Mesothelial cell of epicardium (in vitro differentiated cells): ENCODE measurements around the gene SMTN. TPM values are rescaled to one million over a fixed set of nuclear protein-coding genes. Genes with fewer than 3 reads are reported as not detected.

Experiments
- DNase-seq, 2 experiments: peaks; one replicate each; pipeline ENCODE4 v3.0.0; 2021; ENCODE audit warnings: low spot score in 2 of 2; ENCODE audit not compliant: unreplicated experiment in 2 of 2
- H3K27ac Mint-ChIP-seq: 2 replicates; pipeline ENCODE4 v1.8.0; 2021; ENCODE audit warnings: mixed read lengths
- H3K27me3 Mint-ChIP-seq: 2 replicates; pipeline ENCODE4 v1.8.0; 2021; ENCODE audit warnings: low read depth, mixed read lengths
- H3K36me3 Mint-ChIP-seq: 2 replicates; pipeline ENCODE4 v1.8.0; 2021; ENCODE audit warnings: mixed read lengths
- H3K4me1 Mint-ChIP-seq: 2 replicates; pipeline ENCODE4 v1.8.0; 2021; ENCODE audit warnings: mixed read lengths
- H3K4me3 Mint-ChIP-seq: 2 replicates; pipeline ENCODE4 v1.8.0; 2021; ENCODE audit warnings: mild to moderate bottlenecking, moderate library complexity, mixed read lengths
- H3K9me3 Mint-ChIP-seq: 2 replicates; pipeline ENCODE4 v1.8.0; 2021; ENCODE audit warnings: mixed read lengths
- CTCF ChIP-seq: fragments of 200-600 bp; sonication (generic); IDR thresholded peaks from one replicate; pipeline ENCODE4 v1.5.0; 2021; ENCODE audit warnings: antibody characterized with exemption; ENCODE audit not compliant: unreplicated experiment
- total RNA-seq: library from RNA; stranded (reverse); gene quantifications from 3 replicates; pipeline ENCODE4 v1.2.1, GENCODE V29; 2021

Gene SMTN
- total RNA-seq, 1 donor from 2014 or later: 67.0 TPM

DNA sequence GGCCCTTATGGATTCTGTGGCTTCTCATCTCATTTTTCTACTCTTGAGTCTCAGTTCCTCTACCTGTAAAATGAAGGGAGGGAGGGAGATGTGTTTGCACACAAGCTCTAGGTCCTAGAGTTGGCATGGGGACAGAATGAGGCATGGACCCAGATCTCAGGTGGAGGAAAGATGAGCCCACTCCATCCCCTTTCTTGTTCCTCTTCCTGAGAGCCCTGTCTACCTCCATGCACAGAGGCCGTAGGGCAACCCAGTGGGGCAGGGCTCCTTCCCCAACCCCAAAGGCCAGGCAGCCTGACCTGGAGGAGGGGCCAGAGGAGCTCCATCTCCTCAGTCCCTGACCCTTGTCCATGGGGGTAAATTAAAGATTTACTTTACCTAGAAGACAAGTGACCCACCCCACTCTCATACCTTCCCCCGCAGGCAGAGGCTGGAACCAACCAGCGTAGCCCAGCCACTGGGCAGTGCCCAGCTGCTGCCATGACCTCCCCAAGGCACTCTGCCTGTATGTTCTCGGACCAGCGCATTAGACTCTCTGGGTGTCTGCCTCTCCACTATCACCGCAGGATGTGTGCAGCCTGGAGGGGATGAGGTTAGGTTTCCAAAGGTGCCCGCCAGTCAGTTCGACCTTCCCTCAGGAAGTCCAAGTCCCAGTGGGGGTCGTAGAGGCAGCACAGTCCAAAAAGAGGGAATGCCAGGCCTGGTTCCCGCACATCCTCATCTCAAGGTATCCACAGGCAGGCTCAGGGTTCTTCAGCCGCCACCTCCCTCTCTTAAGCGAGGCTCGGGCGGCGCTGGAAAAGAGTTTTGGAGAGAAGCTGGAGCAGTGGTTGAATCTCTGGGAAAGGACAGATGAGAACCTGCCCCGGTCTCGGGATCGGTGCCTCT, 3.0 kb downstream of the SMTN start:
- H3K27ac Mint-ChIP-seq: peak overlapping the region; percentile 90
- no peak for TF ChIP-seq CTCF
- no peaks in the 10 kb centered on the region for H3K27me3 Mint-ChIP-seq
- no peaks in the 10 kb centered on the region for H3K9me3 Mint-ChIP-seq
- H3K4me1 Mint-ChIP-seq: peaks cover 37% of the 10 kb centered on the region
- peaks cover 2% of the 10 kb centered on the region for H3K36me3 Mint-ChIP-seq
- DNase-seq: no peak
- peak overlapping the region; percentile 90 for H3K4me3 Mint-ChIP-seq

DNA sequence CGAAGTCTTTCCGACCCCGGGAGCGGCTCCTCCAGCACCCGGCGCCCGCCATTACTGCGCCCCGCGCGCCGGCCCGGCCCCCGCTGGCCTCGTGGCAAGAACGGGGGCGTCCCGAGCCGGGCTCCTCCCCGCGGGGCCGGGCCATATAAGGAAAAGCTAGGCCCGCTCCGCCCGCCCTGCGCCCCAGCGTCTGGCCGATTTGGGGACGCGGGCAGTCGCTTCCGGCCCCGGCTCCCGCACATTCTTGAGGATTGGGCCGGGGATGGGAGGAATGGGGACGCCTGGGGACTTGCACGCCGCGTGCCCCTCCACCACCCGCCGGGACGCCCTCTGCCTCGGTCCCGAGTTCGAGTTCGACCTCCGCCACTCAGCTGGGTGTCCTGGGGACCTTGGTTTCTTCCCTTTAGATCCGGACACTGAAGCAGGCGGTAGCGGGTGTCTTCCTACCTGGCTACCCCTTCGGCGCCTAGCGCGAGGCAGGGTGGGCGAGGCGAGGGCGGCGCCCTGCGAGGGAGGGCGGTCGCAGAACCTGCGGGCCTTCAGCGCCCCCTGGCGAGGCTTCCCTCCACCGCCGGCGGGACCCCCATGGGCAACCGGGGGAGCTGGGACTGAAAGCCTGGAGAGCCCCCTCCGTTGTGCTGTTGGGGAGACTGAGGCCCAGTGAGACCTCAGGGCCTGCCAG, 3.8 kb downstream of the SMTN start:
- H3K9me3 Mint-ChIP-seq: no peaks in the 10 kb centered on the region
- H3K36me3 Mint-ChIP-seq: peaks cover 2% of the 10 kb centered on the region
- peak; percentile 80 to 91 for DNase-seq
- H3K27ac Mint-ChIP-seq: peak overlapping the region; percentile 93
- H3K4me3 Mint-ChIP-seq: peak overlapping the region; percentile 90
- H3K27me3 Mint-ChIP-seq: no peaks in the 10 kb centered on the region
- H3K4me1 Mint-ChIP-seq: peaks cover 37% of the 10 kb centered on the region
- peak; percentile 84 for TF ChIP-seq CTCF

GRCh38 chr22:31085493-31085824, 4.3 kb downstream of the SMTN start:
- H3K27ac Mint-ChIP-seq: peak overlapping the region; percentile 93

DNA sequence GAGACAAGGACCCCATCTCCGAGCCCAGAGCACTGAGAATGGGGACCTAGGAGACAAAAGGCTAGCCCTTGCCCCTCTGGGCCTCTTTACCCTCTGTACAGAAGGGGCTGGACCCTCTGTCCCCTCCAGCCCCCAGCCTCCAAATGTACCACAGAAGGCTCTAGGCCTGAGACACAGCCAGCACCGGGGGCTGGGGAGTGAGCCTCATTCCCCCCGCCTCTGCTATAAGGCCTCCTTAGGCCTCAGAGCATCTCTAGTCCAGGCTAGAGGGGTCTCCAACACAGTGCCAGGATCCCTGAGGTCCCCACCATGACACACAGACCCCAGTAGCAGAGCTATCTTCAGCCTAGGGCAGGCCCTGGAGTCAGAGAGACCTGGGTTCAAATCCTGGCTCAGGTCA, 4.8 kb downstream of the SMTN start:
- no peak for TF ChIP-seq CTCF
- Mint-ChIP-seq H3K4me3 (peak overlapping the region; percentile 76), H3K36me3 (peaks cover 2% of the 10 kb centered on the region), H3K27ac (no peak overlapping the region), H3K4me1 (peaks cover 33% of the 10 kb centered on the region), H3K9me3 (no peaks in the 10 kb centered on the region), H3K27me3 (no peaks in the 10 kb centered on the region)
- DNase-seq: no peak

More at GRCh38 chr22:31085493-31085824, 4.3 kb downstream of the SMTN start:
- no peaks in the 10 kb centered on the region for H3K9me3 Mint-ChIP-seq
- TF ChIP-seq CTCF: peak; percentile 31
- H3K36me3 Mint-ChIP-seq: peaks cover 2% of the 10 kb centered on the region
- peaks cover 36% of the 10 kb centered on the region for H3K4me1 Mint-ChIP-seq
- H3K27me3 Mint-ChIP-seq: no peaks in the 10 kb centered on the region
- no peak for DNase-seq
- peak overlapping the region; percentile 76 for H3K4me3 Mint-ChIP-seq

GRCh38 chr22:31086703-31087330, 5.7 kb downstream of the SMTN start:
- Mint-ChIP-seq H3K27me3 (no peaks in the 10 kb centered on the region), H3K9me3 (no peaks in the 10 kb centered on the region), H3K27ac (peak overlapping the region; percentile 30), H3K4me3 (no peak overlapping the region), H3K4me1 (peaks cover 27% of the 10 kb centered on the region), H3K36me3 (peaks cover 2% of the 10 kb centered on the region)
- no peak for TF ChIP-seq CTCF
- DNase-seq: no peak
